Measurements from ENCODE around the gene NR3C2.

NR3C2 gene

GRCh38 chr4:148116264-148116663, 325.9 kb downstream of the NR3C2 start:
- H3K4me3 ChIP-seq (ENCODE audit: low read depth in 1 of 5, low read length in 5 of 5) = no peak overlapping the region
- peaks cover 0 to 8% (median 6%) of the 10 kb centered on the region in 5 donors for H3K4me1 ChIP-seq (ENCODE audit: control insufficient read depth in 5 of 5, insufficient read depth in 5 of 5, low read length in 5 of 5)
- H3K36me3 ChIP-seq (ENCODE audit: control insufficient read depth in 5 of 5, insufficient read depth in 5 of 5, low read length in 5 of 5) = peaks cover 8 to 42% (median 21%) of the 10 kb centered on the region in 5 donors
- no peak overlapping the region for H3K27ac ChIP-seq (ENCODE audit: low read depth, low read length)
- H3K9ac ChIP-seq (ENCODE audit: low read length in 5 of 5) = no peak overlapping the region
- H3K27me3 ChIP-seq (ENCODE audit: control insufficient read depth in 5 of 5, insufficient read depth in 4 of 5, low read length in 5 of 5) = no peaks in the 10 kb centered on the region
- H3K9me3 ChIP-seq (ENCODE audit: control insufficient read depth in 5 of 5, low read length in 5 of 5) = no peaks in the 10 kb centered on the region

GRCh38 chr4:148114436-148114835, 327.8 kb downstream of the NR3C2 start:
- H3K9ac ChIP-seq (ENCODE audit: low read length in 5 of 5) = no peak overlapping the region
- peaks cover 10 to 40% (median 19%) of the 10 kb centered on the region in 5 donors for H3K36me3 ChIP-seq (ENCODE audit: control insufficient read depth in 5 of 5, insufficient read depth in 5 of 5, low read length in 5 of 5)
- H3K9me3 ChIP-seq (ENCODE audit: control insufficient read depth in 5 of 5, low read length in 5 of 5) = no peaks in the 10 kb centered on the region
- H3K27me3 ChIP-seq (ENCODE audit: control insufficient read depth in 5 of 5, insufficient read depth in 4 of 5, low read length in 5 of 5) = no peaks in the 10 kb centered on the region
- no peak overlapping the region for H3K4me3 ChIP-seq (ENCODE audit: low read depth in 1 of 5, low read length in 5 of 5)
- H3K27ac ChIP-seq (ENCODE audit: low read depth, low read length) = no peak overlapping the region
- peaks cover 0 to 8% (median 6%) of the 10 kb centered on the region in 5 donors for H3K4me1 ChIP-seq (ENCODE audit: control insufficient read depth in 5 of 5, insufficient read depth in 5 of 5, low read length in 5 of 5)

- H3K36me3 ChIP-seq (ENCODE audit: control insufficient read depth in 5 of 5, insufficient read depth in 5 of 5, low read length in 5 of 5) = peaks cover 10 to 41% (median 24%) of the 10 kb centered on the region in 5 donors
- H3K27me3 ChIP-seq (ENCODE audit: control insufficient read depth in 5 of 5, insufficient read depth in 4 of 5, low read length in 5 of 5) = no peaks in the 10 kb centered on the region
- no peak overlapping the region for H3K9ac ChIP-seq (ENCODE audit: low read length in 5 of 5)
- H3K4me1 ChIP-seq (ENCODE audit: control insufficient read depth in 5 of 5, insufficient read depth in 5 of 5, low read length in 5 of 5) = peaks cover 0 to 8% (median 6%) of the 10 kb centered on the region in 5 donors
- H3K27ac ChIP-seq (ENCODE audit: low read depth, low read length) = no peak overlapping the region
- H3K4me3 ChIP-seq (ENCODE audit: low read depth in 1 of 5, low read length in 5 of 5) = no peak overlapping the region
- no peaks in the 10 kb centered on the region for H3K9me3 ChIP-seq (ENCODE audit: control insufficient read depth in 5 of 5, low read length in 5 of 5)
Measured at GRCh38 chr4:148112231-148112982, 329.8 kb downstream of the NR3C2 start.

- no peak overlapping the region for H3K4me3 ChIP-seq (ENCODE audit: low read depth in 1 of 5, low read length in 5 of 5)
- H3K27ac ChIP-seq (ENCODE audit: low read depth, low read length) = no peak overlapping the region
- no peaks in the 10 kb centered on the region for H3K27me3 ChIP-seq (ENCODE audit: control insufficient read depth in 5 of 5, insufficient read depth in 4 of 5, low read length in 5 of 5)
- H3K9me3 ChIP-seq (ENCODE audit: control insufficient read depth in 5 of 5, low read length in 5 of 5) = no peaks in the 10 kb centered on the region
- H3K4me1 ChIP-seq (ENCODE audit: control insufficient read depth in 5 of 5, insufficient read depth in 5 of 5, low read length in 5 of 5) = no peaks in the 10 kb centered on the region
- peaks cover 16 to 41% (median 24%) of the 10 kb centered on the region in 5 donors for H3K36me3 ChIP-seq (ENCODE audit: control insufficient read depth in 5 of 5, insufficient read depth in 5 of 5, low read length in 5 of 5)
- no peak overlapping the region for H3K9ac ChIP-seq (ENCODE audit: low read length in 5 of 5)
Measured at GRCh38 chr4:148110169-148110568, 332.0 kb downstream of the NR3C2 start.

GRCh38 chr4:148109216-148109615, 333.0 kb downstream of the NR3C2 start:
- H3K9ac ChIP-seq (ENCODE audit: low read length in 5 of 5) = no peak overlapping the region
- no peak overlapping the region for H3K27ac ChIP-seq (ENCODE audit: low read depth, low read length)
- H3K27me3 ChIP-seq (ENCODE audit: control insufficient read depth in 5 of 5, insufficient read depth in 4 of 5, low read length in 5 of 5) = no peaks in the 10 kb centered on the region
- no peaks in the 10 kb centered on the region for H3K4me1 ChIP-seq (ENCODE audit: control insufficient read depth in 5 of 5, insufficient read depth in 5 of 5, low read length in 5 of 5)
- H3K36me3 ChIP-seq (ENCODE audit: control insufficient read depth in 5 of 5, insufficient read depth in 5 of 5, low read length in 5 of 5) = peaks cover 21 to 45% (median 25%) of the 10 kb centered on the region in 5 donors
- no peak overlapping the region for H3K4me3 ChIP-seq (ENCODE audit: low read depth in 1 of 5, low read length in 5 of 5)
- no peaks in the 10 kb centered on the region for H3K9me3 ChIP-seq (ENCODE audit: control insufficient read depth in 5 of 5, low read length in 5 of 5)

GRCh38 chr4:148108766-148109165, 333.4 kb downstream of the NR3C2 start:
- no peak overlapping the region for H3K9ac ChIP-seq (ENCODE audit: low read length in 5 of 5)
- H3K36me3 ChIP-seq (ENCODE audit: control insufficient read depth in 5 of 5, insufficient read depth in 5 of 5, low read length in 5 of 5) = peaks cover 21 to 42% (median 22%) of the 10 kb centered on the region in 5 donors
- H3K27me3 ChIP-seq (ENCODE audit: control insufficient read depth in 5 of 5, insufficient read depth in 4 of 5, low read length in 5 of 5) = no peaks in the 10 kb centered on the region
- no peaks in the 10 kb centered on the region for H3K9me3 ChIP-seq (ENCODE audit: control insufficient read depth in 5 of 5, low read length in 5 of 5)
- H3K4me1 ChIP-seq (ENCODE audit: control insufficient read depth in 5 of 5, insufficient read depth in 5 of 5, low read length in 5 of 5) = no peaks in the 10 kb centered on the region
- H3K27ac ChIP-seq (ENCODE audit: low read depth, low read length) = no peak overlapping the region
- no peak overlapping the region for H3K4me3 ChIP-seq (ENCODE audit: low read depth in 1 of 5, low read length in 5 of 5)

- Histone ChIP-seq H3K9ac (ENCODE audit: low read length in 5 of 5) (no peak overlapping the region), H3K4me3 (ENCODE audit: low read depth in 1 of 5, low read length in 5 of 5) (no peak overlapping the region), H3K27ac (ENCODE audit: low read depth, low read length) (no peak overlapping the region), H3K36me3 (ENCODE audit: control insufficient read depth in 5 of 5, insufficient read depth in 5 of 5, low read length in 5 of 5) (peaks cover 8 to 21% (median 18%) of the 10 kb centered on the region in 5 donors), H3K27me3 (ENCODE audit: control insufficient read depth in 5 of 5, insufficient read depth in 4 of 5, low read length in 5 of 5) (no peaks in the 10 kb centered on the region), H3K4me1 (ENCODE audit: control insufficient read depth in 5 of 5, insufficient read depth in 5 of 5, low read length in 5 of 5) (no peaks in the 10 kb centered on the region), H3K9me3 (ENCODE audit: control insufficient read depth in 5 of 5, low read length in 5 of 5) (no peaks in the 10 kb centered on the region)
Measured at GRCh38 chr4:148103597-148104355, 338.4 kb downstream of the NR3C2 start.

- Histone ChIP-seq H3K4me3 (ENCODE audit: low read depth in 1 of 5, low read length in 5 of 5) (no peak overlapping the region), H3K27ac (ENCODE audit: low read depth, low read length) (no peak overlapping the region), H3K4me1 (ENCODE audit: control insufficient read depth in 5 of 5, insufficient read depth in 5 of 5, low read length in 5 of 5) (no peaks in the 10 kb centered on the region), H3K9me3 (ENCODE audit: control insufficient read depth in 5 of 5, low read length in 5 of 5) (no peaks in the 10 kb centered on the region), H3K36me3 (ENCODE audit: control insufficient read depth in 5 of 5, insufficient read depth in 5 of 5, low read length in 5 of 5) (peaks cover 2 to 24% (median 16%) of the 10 kb centered on the region in 5 donors), H3K9ac (ENCODE audit: low read length in 5 of 5) (no peak overlapping the region), H3K27me3 (ENCODE audit: control insufficient read depth in 5 of 5, insufficient read depth in 4 of 5, low read length in 5 of 5) (no peaks in the 10 kb centered on the region)
Measured at GRCh38 chr4:148101790-148102189, 340.4 kb downstream of the NR3C2 start.

- no peak overlapping the region for H3K27ac ChIP-seq (ENCODE audit: low read depth, low read length)
- no peaks in the 10 kb centered on the region for H3K27me3 ChIP-seq (ENCODE audit: control insufficient read depth in 5 of 5, insufficient read depth in 4 of 5, low read length in 5 of 5)
- H3K36me3 ChIP-seq (ENCODE audit: control insufficient read depth in 5 of 5, insufficient read depth in 5 of 5, low read length in 5 of 5) = peaks cover 2 to 21% (median 18%) of the 10 kb centered on the region in 5 donors
- H3K4me3 ChIP-seq (ENCODE audit: low read depth in 1 of 5, low read length in 5 of 5) = no peak overlapping the region
- H3K9ac ChIP-seq (ENCODE audit: low read length in 5 of 5) = no peak overlapping the region
- H3K4me1 ChIP-seq (ENCODE audit: control insufficient read depth in 5 of 5, insufficient read depth in 5 of 5, low read length in 5 of 5) = no peaks in the 10 kb centered on the region
- no peaks in the 10 kb centered on the region for H3K9me3 ChIP-seq (ENCODE audit: control insufficient read depth in 5 of 5, low read length in 5 of 5)
Measured at GRCh38 chr4:148101235-148101634, 341.0 kb downstream of the NR3C2 start.

GRCh38 chr4:148097801-148098200, 344.4 kb downstream of the NR3C2 start:
- Histone ChIP-seq H3K9me3 (ENCODE audit: control insufficient read depth in 5 of 5, low read length in 5 of 5) (no peaks in the 10 kb centered on the region), H3K4me1 (ENCODE audit: control insufficient read depth in 5 of 5, insufficient read depth in 5 of 5, low read length in 5 of 5) (no peaks in the 10 kb centered on the region), H3K27me3 (ENCODE audit: control insufficient read depth in 5 of 5, insufficient read depth in 4 of 5, low read length in 5 of 5) (no peaks in the 10 kb centered on the region), H3K27ac (ENCODE audit: low read depth, low read length) (no peak overlapping the region), H3K4me3 (ENCODE audit: low read depth in 1 of 5, low read length in 5 of 5) (no peak overlapping the region), H3K36me3 (ENCODE audit: control insufficient read depth in 5 of 5, insufficient read depth in 5 of 5, low read length in 5 of 5) (peaks cover 0 to 15% (median 12%) of the 10 kb centered on the region in 5 donors), H3K9ac (ENCODE audit: low read length in 5 of 5) (no peak overlapping the region)

All from subcutaneous abdominal adipose tissue (tissue), 5 donors.